ENCODE results near the gene PDE4D. TPM values are rescaled to one million over a fixed set of nuclear protein-coding genes. Genes with fewer than 3 reads are reported as not detected.

Gene PDE4D
- total and polyA plus RNA-seq, 10 of the 15 experiments (the other 5 are each of a cell fraction or from before 2014, with no cell fraction given): 0.87 to 4.1 (median 2.2) TPM

GRCh38 chr5:59342181-59342580, 551.3 kb downstream of the PDE4D start:
- H4K20me1 ChIP-seq (ENCODE audit: control insufficient read depth, insufficient read depth): no peaks in the 10 kb centered on the region
- no TSS peak for BruUV-seq (replicated peaks)
- ChIA-PET CTCF (interaction anchor here (0.6 to 1.1 kb wide), 3 partner anchors 8 to 188 kb away, joined by 3 to 4 read pairs (median 3); no protein-coding TSS in a partner anchor), RAD21 (ENCODE audit: unreplicated experiment) (no interaction called here), POLR2A (no interaction called here), SMC1A (ENCODE audit: uncharacterized antibody, unreplicated experiment) (no interaction called here)
- 34% methylated on average over 3 of the region's 3 CpGs for whole genome bisulfite sequencing (ENCODE audit: insufficient coverage, insufficient replicate concordance, low lambda C conversion rate, missing lambda C conversion rate)
- no peaks in the 10 kb centered on the region for H3K4me1 ChIP-seq (ENCODE audit: control insufficient read depth, insufficient read depth, low read length)
- no peak overlapping the region for H3K4me3 ChIP-seq
- no peak overlapping the region for H3K4me2 ChIP-seq (ENCODE audit: control insufficient read depth, insufficient read depth)
- no peak for ATAC-seq
- H3K27me3 ChIP-seq (replicated peaks in 1 of 2; ENCODE audit: control insufficient read depth in 2 of 2, insufficient read depth in 2 of 2, low read length in 1 of 2): no peaks in the 10 kb centered on the region
- intact Hi-C loops (cut with micrococcal nuclease; ENCODE audit: unreplicated experiment): no loop called here
- FAIRE-seq: no peak
- H3K79me2 ChIP-seq (ENCODE audit: control insufficient read depth, insufficient read depth, low read length): no peaks in the 10 kb centered on the region
- H3K9me3 ChIP-seq (replicated peaks; ENCODE audit: control insufficient read depth, insufficient read depth, low read length): no peaks in the 10 kb centered on the region
- no peaks in the 10 kb centered on the region for H3K36me3 ChIP-seq (ENCODE audit: control insufficient read depth in 2 of 2, insufficient read depth in 2 of 2, low read length in 1 of 2)
- H3K9ac ChIP-seq (ENCODE audit: control insufficient read depth, insufficient read depth, low read length): no peak overlapping the region
- H2AFZ ChIP-seq (ENCODE audit: control insufficient read depth, low read depth, low read length): no peak overlapping the region
- in situ Hi-C loops (cut with MboI): no loop called here
- no peak for DNase-seq (ENCODE audit: low read depth, low spot score)
- no peak overlapping the region for H3K27ac ChIP-seq (ENCODE audit: control insufficient read depth, insufficient read depth)
- TF ChIP-seq PKNOX1 (IDR thresholded peaks at IDR 0.05) (no peak), TAF1 (IDR thresholded peaks at IDR 0.05; ENCODE audit: borderline replicate concordance, low read depth, low read length) (no peak), ZNF24 (IDR thresholded peaks at IDR 0.05) (no peak), ZBTB40 (IDR thresholded peaks at IDR 0.05; ENCODE audit: borderline replicate concordance) (no peak), NR2C2 (IDR thresholded peaks at IDR 0.05; ENCODE audit: borderline replicate concordance, control insufficient read depth, insufficient read length, low read depth) (no peak), BCLAF1 (IDR thresholded peaks at IDR 0.05) (no peak), IRF5 (IDR thresholded peaks at IDR 0.05; ENCODE audit: borderline replicate concordance) (no peak), PRDM15 (CRISPR knock-in tag; IDR thresholded peaks at IDR 0.05) (no peak), HCFC1 (IDR thresholded peaks at IDR 0.05; ENCODE audit: low read length) (no peak)

Measured in GM12878 (cell line).